KOPT-K1 (cell line): ENCODE measurements around the gene SHB.

Experiments used
- H3K27ac ChIP-seq: fragments of 200-600 bp; sonication (generic); 2 replicates; pipeline ENCODE4 v1.5.1; 2016; ENCODE audit warnings: antibody characterized with exemption, mild to moderate bottlenecking, low read depth, low read length; ENCODE audit not compliant: poor library complexity, severe bottlenecking
- H3K36me3 ChIP-seq: fragments of 200-600 bp; sonication (generic); 2 replicates; pipeline ENCODE4 v1.5.1; 2017; ENCODE audit warnings: antibody characterized with exemption, mild to moderate bottlenecking, low read length, moderate library complexity; ENCODE audit not compliant: insufficient read depth
- H3K9me3 ChIP-seq: fragments of 200-600 bp; sonication (generic); 2 replicates; pipeline ENCODE4 v1.5.1; 2017; ENCODE audit warnings: antibody characterized with exemption, low read length, mild to moderate bottlenecking; ENCODE audit not compliant: insufficient read depth, poor library complexity, severe bottlenecking

The SHB gene

GRCh38 chr9:38074441-38074961 is 5.5 kb upstream of the SHB start:
- Histone ChIP-seq H3K9me3 (no peaks in the 10 kb centered on the region), H3K27ac (no peak overlapping the region), H3K36me3 (no peaks in the 10 kb centered on the region)

- Histone ChIP-seq H3K9me3 (no peaks in the 10 kb centered on the region), H3K36me3 (no peaks in the 10 kb centered on the region), H3K27ac (no peak overlapping the region)
Observed at GRCh38 chr9:38073882-38074281, 4.9 kb upstream of the SHB start.

- Histone ChIP-seq H3K36me3 (no peaks in the 10 kb centered on the region), H3K9me3 (no peaks in the 10 kb centered on the region), H3K27ac (no peak overlapping the region)
Observed at GRCh38 chr9:38071470-38072134, 2.6 kb upstream of the SHB start.

GRCh38 chr9:38067859-38068681 is 957 bp downstream of the SHB start:
- Histone ChIP-seq H3K9me3 (no peaks in the 10 kb centered on the region), H3K27ac (no peak overlapping the region), H3K36me3 (no peaks in the 10 kb centered on the region)

GRCh38 chr9:38066914-38067858 is 1.8 kb downstream of the SHB start:
- Histone ChIP-seq H3K9me3 (no peaks in the 10 kb centered on the region), H3K27ac (no peak overlapping the region), H3K36me3 (no peaks in the 10 kb centered on the region)

- H3K36me3 ChIP-seq: no peaks in the 10 kb centered on the region
- H3K27ac ChIP-seq: no peak overlapping the region
- no peaks in the 10 kb centered on the region for H3K9me3 ChIP-seq
Observed at GRCh38 chr9:38066197-38066913, 2.7 kb downstream of the SHB start.

GRCh38 chr9:38065369-38066075 is 3.5 kb downstream of the SHB start:
- Histone ChIP-seq H3K36me3 (no peaks in the 10 kb centered on the region), H3K9me3 (no peaks in the 10 kb centered on the region), H3K27ac (no peak overlapping the region)

GRCh38 chr9:38064842-38065368 is 4.1 kb downstream of the SHB start:
- no peak overlapping the region for H3K27ac ChIP-seq
- H3K9me3 ChIP-seq: no peaks in the 10 kb centered on the region
- H3K36me3 ChIP-seq: no peaks in the 10 kb centered on the region

GRCh38 chr9:38063363-38063707 is 5.7 kb downstream of the SHB start:
- Histone ChIP-seq H3K9me3 (no peaks in the 10 kb centered on the region), H3K36me3 (no peaks in the 10 kb centered on the region), H3K27ac (no peak overlapping the region)

- no peaks in the 10 kb centered on the region for H3K36me3 ChIP-seq
- no peak overlapping the region for H3K27ac ChIP-seq
- H3K9me3 ChIP-seq: no peaks in the 10 kb centered on the region
Observed at GRCh38 chr9:38062498-38063362, 6.3 kb downstream of the SHB start.

- Histone ChIP-seq H3K9me3 (no peaks in the 10 kb centered on the region), H3K27ac (no peak overlapping the region), H3K36me3 (no peaks in the 10 kb centered on the region)
Observed at GRCh38 chr9:38062106-38062497, 6.9 kb downstream of the SHB start.

- Histone ChIP-seq H3K9me3 (no peaks in the 10 kb centered on the region), H3K27ac (no peak overlapping the region), H3K36me3 (no peaks in the 10 kb centered on the region)
Observed at GRCh38 chr9:38061326-38061977, 7.6 kb downstream of the SHB start.

GRCh38 chr9:38060681-38061080 is 8.3 kb downstream of the SHB start:
- Histone ChIP-seq H3K27ac (no peak overlapping the region), H3K9me3 (no peaks in the 10 kb centered on the region), H3K36me3 (no peaks in the 10 kb centered on the region)
